H9 (cell line): ENCODE data around the gene LRPAP1. TPM values are rescaled to one million over a fixed set of nuclear protein-coding genes. Genes with fewer than 3 reads are reported as not detected.

ENCODE experiments used
- DNase-seq: peaks from one replicate; pipeline ENCODE4 v3.0.0-alpha.2; 2017
- H2AFZ ChIP-seq: one replicate; pipeline ENCODE4 v1.6.1; 2013; ENCODE audit warnings: mild to moderate bottlenecking, low read length, control low read depth, moderate library complexity
- H2AK5ac ChIP-seq: 2 replicates; pipeline ENCODE4 v1.6.1; 2013; ENCODE audit warnings: low read length, control low read depth, mixed read lengths; ENCODE audit not compliant: insufficient read length
- H2BK120ac ChIP-seq: one replicate; pipeline ENCODE4 v1.6.1; 2013; ENCODE audit warnings: low read depth, mild to moderate bottlenecking, low read length, control low read depth, inconsistent platforms; ENCODE audit not compliant: poor library complexity, severe bottlenecking
- H2BK12ac ChIP-seq: 2 replicates; pipeline ENCODE4 v1.6.1; 2013; ENCODE audit warnings: low read length, control low read depth, mixed read lengths, low read depth; ENCODE audit not compliant: insufficient read length
- H2BK15ac ChIP-seq: 2 replicates; pipeline ENCODE4 v1.6.1; 2013; ENCODE audit warnings: low read depth, low read length, control low read depth
- H2BK20ac ChIP-seq: one replicate; pipeline ENCODE4 v1.6.1; 2013; ENCODE audit warnings: low read depth, mild to moderate bottlenecking, low read length, control low read depth, inconsistent platforms; ENCODE audit not compliant: poor library complexity, severe bottlenecking
- H2BK5ac ChIP-seq: 2 replicates; pipeline ENCODE4 v1.6.1; 2013; ENCODE audit warnings: low read length, control low read depth, mixed read lengths; ENCODE audit not compliant: insufficient read length
- H3K14ac ChIP-seq: 2 replicates; pipeline ENCODE4 v1.6.1; 2013; ENCODE audit warnings: low read length, control low read depth; ENCODE audit not compliant: insufficient read depth
- H3K18ac ChIP-seq: 2 replicates; pipeline ENCODE4 v1.6.1; 2013; ENCODE audit warnings: low read depth, mild to moderate bottlenecking, mixed read lengths, low read length, control low read depth; ENCODE audit not compliant: insufficient read length
- H3K23ac ChIP-seq: 2 replicates; pipeline ENCODE4 v1.6.1; 2013; ENCODE audit warnings: low read length, control low read depth, mixed read lengths, low read depth; ENCODE audit not compliant: insufficient read length
- H3K23me2 ChIP-seq: 2 replicates; pipeline ENCODE4 v1.6.1; 2013; ENCODE audit warnings: low read depth, mild to moderate bottlenecking, mixed read lengths, low read length, control low read depth; ENCODE audit not compliant: insufficient read length, poor library complexity, severe bottlenecking
- H3K27ac ChIP-seq: 2 replicates; pipeline ENCODE4 v1.5.1; 2013; ENCODE audit warnings: low read length, control low read depth, mixed read lengths, low read depth; ENCODE audit not compliant: insufficient read length
- H3K27me3 ChIP-seq: 2 replicates; pipeline ENCODE4 v1.6.1; 2013; ENCODE audit warnings: low read length, control low read depth, inconsistent platforms; ENCODE audit not compliant: insufficient read depth
- H3K4ac ChIP-seq: 2 replicates; pipeline ENCODE4 v1.6.1; 2013; ENCODE audit warnings: low read depth, mild to moderate bottlenecking, control low read depth, inconsistent platforms, low read length, moderate library complexity
- H3K4me1 ChIP-seq: 2 replicates; pipeline ENCODE4 v1.6.1; 2013; ENCODE audit warnings: low read length, control low read depth, inconsistent platforms; ENCODE audit not compliant: insufficient read depth
- H3K4me2 ChIP-seq: 2 replicates; pipeline ENCODE4 v1.6.1; 2013; ENCODE audit warnings: low read length, control low read depth, mixed read lengths; ENCODE audit not compliant: insufficient read length, insufficient read depth
- H3K56ac ChIP-seq: 2 replicates; pipeline ENCODE4 v1.6.1; 2013; ENCODE audit warnings: low read depth, mild to moderate bottlenecking, mixed read lengths, low read length, control low read depth; ENCODE audit not compliant: insufficient read length
- H3K79me1 ChIP-seq: 2 replicates; pipeline ENCODE4 v1.6.1; 2013; ENCODE audit warnings: low read depth, mild to moderate bottlenecking, moderate library complexity, low read length, control low read depth, inconsistent platforms; ENCODE audit not compliant: insufficient read depth, poor library complexity, severe bottlenecking
- H3K79me2 ChIP-seq: 2 replicates; pipeline ENCODE4 v1.6.1; 2013; ENCODE audit warnings: low read length, control low read depth, inconsistent platforms; ENCODE audit not compliant: insufficient read depth
- H3K9ac ChIP-seq: 2 replicates; pipeline ENCODE4 v1.6.1; 2013; ENCODE audit warnings: low read length, control low read depth, mixed read lengths; ENCODE audit not compliant: insufficient read length; ENCODE audit errors: extremely low read depth
- H3K9me3 ChIP-seq: one replicate; pipeline ENCODE4 v1.6.1; 2013; ENCODE audit warnings: low read depth, low read length, inconsistent platforms; ENCODE audit not compliant: control insufficient read depth
- H3T11ph ChIP-seq: one replicate; pipeline ENCODE4 v1.6.1; 2013; ENCODE audit warnings: mild to moderate bottlenecking, low read length, control low read depth, inconsistent platforms
- H4K20me1 ChIP-seq: one replicate; pipeline ENCODE4 v1.6.1; 2013; ENCODE audit not compliant: control insufficient read depth, insufficient read length, insufficient read depth
- H4K5ac ChIP-seq: 2 replicates; pipeline ENCODE4 v1.6.1; 2013; ENCODE audit warnings: low read depth, mild to moderate bottlenecking, mixed read lengths, low read length, control low read depth; ENCODE audit not compliant: insufficient read length
- H4K8ac ChIP-seq: replicated peaks from 2 replicates; pipeline ENCODE4 v1.6.1; 2013; ENCODE audit warnings: low read length, control low read depth, mixed read lengths, low read depth; ENCODE audit not compliant: insufficient read length
- H4K91ac ChIP-seq: 2 replicates; pipeline ENCODE4 v1.6.1; 2013; ENCODE audit warnings: low read depth, mild to moderate bottlenecking, moderate library complexity, mixed read lengths, low read length, control low read depth; ENCODE audit not compliant: insufficient read length
- H3K27ac Mint-ChIP-seq, 3 experiments: 2 replicates in 2 of 3; 3 replicates in 1 of 3; pipeline ENCODE4 v1.8.0; 2020 to 2021; ENCODE audit warnings: mixed read lengths in 3 of 3, mild to moderate bottlenecking in 1 of 3, moderate library complexity in 1 of 3
- H3K27me3 Mint-ChIP-seq: 2 replicates; pipeline ENCODE4 v1.8.0; 2021; ENCODE audit warnings: low read depth, mild to moderate bottlenecking, moderate library complexity, mixed read lengths
- H3K36me3 Mint-ChIP-seq, 3 experiments: 2 replicates in 2 of 3; 3 replicates in 1 of 3; pipeline ENCODE4 v1.8.0; 2020 to 2021; ENCODE audit warnings: low read depth in 3 of 3, mixed read lengths in 3 of 3; ENCODE audit not compliant: insufficient read depth in 1 of 3
- H3K4me1 Mint-ChIP-seq, 2 experiments: 2 replicates each; pipeline ENCODE4 v1.8.0; 2020; ENCODE audit warnings: mixed read lengths in 2 of 2
- H3K4me3 Mint-ChIP-seq, 2 experiments: 2 replicates in 1 of 2; 3 replicates in 1 of 2; pipeline ENCODE4 v1.8.0; 2020 to 2021; ENCODE audit warnings: mild to moderate bottlenecking in 2 of 2, mixed read lengths in 2 of 2, moderate library complexity in 1 of 2
- H3K9me3 Mint-ChIP-seq, 2 experiments: 2 replicates in 1 of 2; 3 replicates in 1 of 2; pipeline ENCODE4 v1.8.0; 2020; ENCODE audit warnings: mild to moderate bottlenecking in 2 of 2, mixed read lengths in 2 of 2, moderate library complexity in 1 of 2
- WGBS: extraction: QIAGEN DNeasy Blood & Tissue Kit; methylation state at CpG from one replicate; pipeline ENCODE4 v1.1.7; 2013; ENCODE audit warnings: missing lambda C conversion rate, low lambda C conversion rate, mixed read lengths; ENCODE audit not compliant: insufficient read length; ENCODE audit errors: extremely low coverage; 5-methylcytosine and 5-hydroxymethylcytosine counted together
- total RNA-seq: library from RNA; stranded (reverse); gene quantifications from 2 replicates; pipeline ENCODE4 v1.2.1, GENCODE V29; 2021
- TF ChIP-seq, protein P1 (sequence below): fragments of 200-600 bp; sonication (generic); conservative IDR thresholded peaks from 3 replicates; pipeline ENCODE4 v1.8.0; 2021; ENCODE audit warnings: antibody characterized with exemption, mild to moderate bottlenecking

Gene LRPAP1
- total RNA-seq, 1 experiment from 2014 or later = 85.9 TPM

DNA sequence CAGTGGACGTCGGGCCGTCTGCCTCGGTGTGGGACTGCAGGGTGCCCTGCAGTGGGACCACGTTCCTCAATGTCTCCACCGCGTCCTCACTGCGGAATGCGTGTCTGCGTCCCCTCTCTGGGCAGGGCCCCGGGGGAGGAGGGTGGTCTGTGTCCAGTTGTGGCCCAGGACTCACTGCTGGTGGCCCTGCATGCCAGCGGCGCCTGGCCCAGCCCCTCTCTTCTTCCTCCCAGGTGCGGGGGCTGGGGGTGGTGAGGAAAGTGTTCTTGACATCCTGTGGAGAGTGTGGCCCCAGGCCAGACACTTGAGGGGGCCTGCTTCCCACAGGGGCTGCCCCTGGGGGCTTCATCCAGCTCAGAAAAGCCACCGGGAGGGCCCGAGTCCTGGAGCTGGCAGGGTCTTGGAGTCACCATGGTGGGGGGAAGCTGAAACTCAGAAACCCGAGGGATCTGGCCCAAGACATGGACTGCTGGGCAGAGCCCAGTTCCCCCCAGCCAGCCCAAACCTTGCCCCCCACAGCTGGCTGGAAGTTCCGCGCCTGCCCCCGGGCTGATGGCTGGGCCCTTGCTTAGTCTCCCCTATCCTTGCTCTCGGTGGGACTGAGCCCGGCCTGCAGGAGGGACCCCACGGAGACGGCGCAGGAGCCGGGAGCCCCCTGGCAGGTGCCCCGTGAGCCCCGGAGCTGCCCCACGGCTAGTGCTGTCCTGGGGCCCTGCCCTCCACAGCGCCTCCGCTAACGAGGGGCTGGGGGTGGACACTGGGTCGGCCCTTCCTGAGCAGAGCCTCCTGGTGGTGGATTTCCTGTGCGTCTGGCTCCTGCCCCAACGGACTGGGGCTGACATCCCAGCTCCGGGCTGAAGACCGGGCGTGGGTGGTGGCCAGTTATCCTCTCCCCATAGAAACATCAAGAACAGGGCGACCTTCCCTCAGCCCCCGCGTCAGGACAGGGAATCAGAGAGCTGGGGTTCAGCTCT is 66.2 kb downstream of the LRPAP1 start:
- Histone ChIP-seq H3T11ph (no peak overlapping the region), H2BK12ac (no peak overlapping the region), H2BK15ac (no peak overlapping the region), H3K4me1 (no peaks in the 10 kb centered on the region), H3K9me3 (no peaks in the 10 kb centered on the region), H2AFZ (no peak overlapping the region), H4K8ac (no peak overlapping the region), H3K23me2 (no peaks in the 10 kb centered on the region), H3K79me1 (no peaks in the 10 kb centered on the region), H2AK5ac (no peak overlapping the region), H3K14ac (no peak overlapping the region; the same call in 1 of the 2 replicates), H3K27ac (no peak overlapping the region), H3K56ac (no peak overlapping the region), H3K9ac (no peak overlapping the region), H4K5ac (no peak overlapping the region), H3K27me3 (peaks cover 6% of the 10 kb centered on the region; the same call in 1 of the 2 replicates), H2BK20ac (no peak overlapping the region), H3K18ac (no peak overlapping the region), H3K4ac (no peak overlapping the region), H3K4me2 (no peak overlapping the region), H2BK5ac (no peak overlapping the region), H2BK120ac (no peak overlapping the region), H4K20me1 (no peaks in the 10 kb centered on the region), H3K23ac (no peak overlapping the region), H4K91ac (no peak overlapping the region), H3K79me2 (no peaks in the 10 kb centered on the region)
- H3K27ac Mint-ChIP-seq = no peak overlapping the region
- TF ChIP-seq, protein P1, sequence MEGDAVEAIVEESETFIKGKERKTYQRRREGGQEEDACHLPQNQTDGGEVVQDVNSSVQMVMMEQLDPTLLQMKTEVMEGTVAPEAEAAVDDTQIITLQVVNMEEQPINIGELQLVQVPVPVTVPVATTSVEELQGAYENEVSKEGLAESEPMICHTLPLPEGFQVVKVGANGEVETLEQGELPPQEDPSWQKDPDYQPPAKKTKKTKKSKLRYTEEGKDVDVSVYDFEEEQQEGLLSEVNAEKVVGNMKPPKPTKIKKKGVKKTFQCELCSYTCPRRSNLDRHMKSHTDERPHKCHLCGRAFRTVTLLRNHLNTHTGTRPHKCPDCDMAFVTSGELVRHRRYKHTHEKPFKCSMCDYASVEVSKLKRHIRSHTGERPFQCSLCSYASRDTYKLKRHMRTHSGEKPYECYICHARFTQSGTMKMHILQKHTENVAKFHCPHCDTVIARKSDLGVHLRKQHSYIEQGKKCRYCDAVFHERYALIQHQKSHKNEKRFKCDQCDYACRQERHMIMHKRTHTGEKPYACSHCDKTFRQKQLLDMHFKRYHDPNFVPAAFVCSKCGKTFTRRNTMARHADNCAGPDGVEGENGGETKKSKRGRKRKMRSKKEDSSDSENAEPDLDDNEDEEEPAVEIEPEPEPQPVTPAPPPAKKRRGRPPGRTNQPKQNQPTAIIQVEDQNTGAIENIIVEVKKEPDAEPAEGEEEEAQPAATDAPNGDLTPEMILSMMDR = peak; percentile 73
- H3K27me3 Mint-ChIP-seq = peaks cover 57% of the 10 kb centered on the region
- peak; percentile 74 for DNase-seq
- no peaks in the 10 kb centered on the region for H3K36me3 Mint-ChIP-seq
- WGBS = no CpG with 5 or more reads among the region's 41 CpGs
- no peak overlapping the region for H3K4me3 Mint-ChIP-seq
- peaks cover 6 to 9% of the 10 kb centered on the region in 2 experiments; a peak in 1 of 4 replicates for H3K4me1 Mint-ChIP-seq
- H3K9me3 Mint-ChIP-seq = no peaks in the 10 kb centered on the region
